Right lobe of liver (tissue), 6 donors: Measurements from ENCODE around the gene SETMAR. TPM values are rescaled to one million over a fixed set of nuclear protein-coding genes. Genes with fewer than 3 reads are reported as not detected.
"Not testable (repeated sequence)": the region's sequence is repeated elsewhere in the genome, so short reads cannot be mapped to it uniquely, and the experiment has no call there.

Experiments used
- ATAC-seq, 4 donors: fragments of 200-7000 bp; cut with Tn5 transposase; one replicate each; pipeline ENCODE4 v1.9.1; 2020; ENCODE audit warnings: mild to moderate bottlenecking in 4 of 4, moderate library complexity in 4 of 4
- DNase-seq, 3 donors: peaks; one replicate each; pipeline ENCODE4 v3.0.0-alpha.2; 2020
- H3K27ac ChIP-seq, 3 donors: fragments of 200-600 bp; one replicate each; pipeline ENCODE4 v1.8.0; 2022
- H3K27me3 ChIP-seq, 2 donors: fragments of 200-600 bp; one replicate each; pipeline ENCODE4 v1.8.0; 2022
- H3K36me3 ChIP-seq, 4 donors: fragments of 200-600 bp; sonication (generic) in 1 of 4; one replicate each; pipeline versions ENCODE4 v1.5.1 to v1.8.0; 2017 to 2022; ENCODE audit warnings: control low read depth in 1 of 4
- H3K4me1 ChIP-seq, 4 donors: fragments of 200-600 bp; sonication (generic) in 1 of 4; one replicate each; pipeline versions ENCODE4 v1.5.1 to v1.8.0; 2017 to 2022; ENCODE audit warnings: control low read depth in 1 of 4
- H3K4me3 ChIP-seq, 3 donors: fragments of 200-600 bp; one replicate each; pipeline ENCODE4 v1.8.0; 2022
- H3K9me3 ChIP-seq, 4 donors: fragments of 200-600 bp; sonication (generic) in 1 of 4; one replicate each; pipeline versions ENCODE4 v1.5.1 to v1.8.0; 2017 to 2022; ENCODE audit warnings: control low read depth in 1 of 4
- CTCF ChIP-seq, 4 donors: fragments of 200-600 bp in 3 of 4; fragments of 450-650 bp in 1 of 4; IDR thresholded peaks; one replicate each; pipeline versions ENCODE4 v1.5.1 to v1.8.0; 2016 to 2022; ENCODE audit warnings: antibody characterized with exemption in 4 of 4, mild to moderate bottlenecking in 2 of 4
- POLR2A ChIP-seq: fragments of 450-650 bp; IDR thresholded peaks from one replicate; pipeline ENCODE4 v1.6.1; 2017; ENCODE audit warnings: antibody characterized with exemption, mild to moderate bottlenecking
- WGBS: methylation state at CpG from one replicate; pipeline ENCODE4 v1.1.6; 2018; ENCODE audit warnings: low coverage, low lambda C conversion rate; ENCODE audit not compliant: insufficient coverage; ENCODE audit errors: missing lambda C conversion rate; 5-methylcytosine and 5-hydroxymethylcytosine counted together
- intact Hi-C, 2 donors: fragments of 100-400 bp; cut with DNase I; formaldehyde crosslinking; loops; one replicate each; pipeline versions ENCODE4 v1.11.2 to v1.14.1; 2022
- total RNA-seq, 6 experiments: library from RNA; depleted of rRNA in 2 of 6; stranded (reverse); fragments of >200 nt in 2 of 6; fragmentation: NEBNext Ultra II Directional in 3 of 6; extraction: Animal tissue kit (Norgen Biotek cat#: 25700) in 3 of 6; gene quantifications; one replicate each; pipeline versions ENCODE4 v1.1.0 to v1.2.4, GENCODE V29; 2016 to 2023
- donor health status: DM: no; HTN: yes; CAD: no.
- donor health status: DM: no; HTN: no; CAD: no.
- donor health status: DM: no; HTN: no; CAD: no.
- donor health status: DM: no; HTN: yes; CAD: no.
- donor health status: DM: no; HTN: yes; CAD: no.

SETMAR gene
- total RNA-seq, 6 experiments from 2014 or later, result 5.7 to 8.9 (median 7.0) TPM

GRCh38 chr3:4289044-4289443, 14.1 kb upstream of the SETMAR start:
- H3K27ac ChIP-seq, result no peak overlapping the region
- H3K9me3 ChIP-seq, result no peaks in the 10 kb centered on the region
- no peaks in the 10 kb centered on the region for H3K27me3 ChIP-seq
- TF ChIP-seq CTCF (IDR thresholded peaks at IDR 0.05), result no peak
- no peaks in the 10 kb centered on the region for H3K36me3 ChIP-seq
- DNase-seq (no peak), ATAC-seq (no peak)
- intact Hi-C loops, result loop anchor here in 1 of 2 donors (5.0 kb wide), 1 partner anchor 1087 kb away; no protein-coding TSS in a partner anchor
- WGBS, result 63% methylated on average over 3 of the region's 4 CpGs
- H3K4me1 ChIP-seq, result no peaks in the 10 kb centered on the region
- H3K4me3 ChIP-seq, result no peak overlapping the region

- Histone ChIP-seq H3K27ac (no peak overlapping the region), H3K4me1 (no peaks in the 10 kb centered on the region), H3K27me3 (no peaks in the 10 kb centered on the region), H3K9me3 (no peaks in the 10 kb centered on the region), H3K36me3 (no peaks in the 10 kb centered on the region), H3K4me3 (no peak overlapping the region)
- no peak for DNase-seq
- peak; percentile 84 to 92 (median 88) for ATAC-seq
- TF ChIP-seq CTCF (IDR thresholded peaks at IDR 0.05) (peak; percentile 90 to 95 (median 92)), POLR2A (no peak)
- WGBS, result 2% methylated on average over 5 of the region's 5 CpGs
- intact Hi-C loops, result no loop called here
Measured at GRCh38 chr3:4290272-4290893, 12.8 kb upstream of the SETMAR start.

- intact Hi-C loops, result no loop called here
- TF ChIP-seq POLR2A, result no peak
- no peak for TF ChIP-seq CTCF (IDR thresholded peaks at IDR 0.05)
- ATAC-seq, result no peak
- 58% methylated on average over 3 of the region's 3 CpGs for WGBS
- no peak for DNase-seq
- no peaks in the 10 kb centered on the region for H3K9me3 ChIP-seq
- H3K4me3 ChIP-seq, result no peak overlapping the region
- no peaks in the 10 kb centered on the region for H3K4me1 ChIP-seq
- no peak overlapping the region for H3K27ac ChIP-seq
- no peaks in the 10 kb centered on the region for H3K36me3 ChIP-seq
- H3K27me3 ChIP-seq, result no peaks in the 10 kb centered on the region
Measured at GRCh38 chr3:4292301-4292700, 10.9 kb upstream of the SETMAR start.

- no peak overlapping the region for H3K4me3 ChIP-seq
- ATAC-seq, result no peak
- intact Hi-C loops, result no loop called here
- H3K9me3 ChIP-seq, result no peaks in the 10 kb centered on the region
- WGBS, result 89% methylated on average over 11 of the region's 11 CpGs
- no peak for DNase-seq
- no peak overlapping the region for H3K27ac ChIP-seq
- no peak for TF ChIP-seq CTCF (IDR thresholded peaks at IDR 0.05)
- TF ChIP-seq POLR2A, result no peak
- H3K4me1 ChIP-seq, result no peaks in the 10 kb centered on the region
- H3K27me3 ChIP-seq, result no peaks in the 10 kb centered on the region
- no peaks in the 10 kb centered on the region for H3K36me3 ChIP-seq
Measured at GRCh38 chr3:4294616-4295327, 8.4 kb upstream of the SETMAR start.

- not testable (repeated sequence) for DNase-seq
- 92% methylated on average over 5 of the region's 5 CpGs for WGBS
Measured at GRCh38 chr3:4296454-4296853, 6.7 kb upstream of the SETMAR start.

More at GRCh38 chr3:4296454-4296853, 6.7 kb upstream of the SETMAR start:
- H3K27me3 ChIP-seq, H3K27ac ChIP-seq, H3K4me3 ChIP-seq, intact Hi-C loops, H3K9me3 ChIP-seq, H3K36me3 ChIP-seq, ATAC-seq, H3K4me1 ChIP-seq: not testable (repeated sequence)
